Measurements from ENCODE around the gene TCF12.

Gene TCF12

DNA sequence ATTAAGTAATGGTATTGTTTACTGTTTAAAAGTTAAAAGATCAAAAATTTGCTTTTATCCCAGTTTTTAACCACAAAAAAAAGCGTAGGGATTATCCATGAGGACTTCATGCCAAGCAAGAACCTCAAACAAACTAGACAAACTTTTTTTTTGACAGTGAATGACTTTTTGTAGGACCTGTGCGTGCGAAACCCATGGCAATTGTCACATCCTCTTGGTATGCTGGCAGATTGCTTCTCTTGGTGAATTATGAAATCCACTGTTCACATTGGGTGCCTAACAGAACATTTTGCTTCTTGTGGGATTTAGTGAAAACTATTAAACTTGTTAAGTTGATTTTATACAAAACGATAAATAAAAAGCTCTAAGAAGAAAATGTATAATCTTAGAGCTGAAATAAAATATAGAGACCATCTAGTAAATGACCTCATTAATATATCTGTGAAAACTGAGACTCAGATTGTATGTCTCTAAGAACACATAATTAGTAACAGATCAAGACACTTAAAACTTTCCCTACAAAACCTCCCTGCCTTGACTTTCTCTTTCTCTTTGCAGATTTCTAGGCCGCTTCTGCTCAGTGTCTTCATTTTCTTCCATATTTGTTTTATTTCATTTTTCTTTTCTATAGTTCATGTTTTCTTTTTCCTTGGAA is 370.6 kb downstream of the TCF12 start:
- peaks cover 5% of the 10 kb centered on the region for H3K36me3 ChIP-seq (ENCODE audit: control insufficient read depth, insufficient read depth, low read length)
- H3K9ac ChIP-seq (ENCODE audit: low read depth, low read length): no peak overlapping the region
- H3K4me3 ChIP-seq (ENCODE audit: low read depth, low read length): no peak overlapping the region
- no peaks in the 10 kb centered on the region for H3K27me3 ChIP-seq (ENCODE audit: control insufficient read depth, insufficient read depth, low read length)
- no peaks in the 10 kb centered on the region for H3K9me3 ChIP-seq (ENCODE audit: control insufficient read depth, insufficient read depth, low read length)
- peaks cover 3% of the 10 kb centered on the region for H3K4me1 ChIP-seq (ENCODE audit: control insufficient read depth, insufficient read depth, low read length)

DNA sequence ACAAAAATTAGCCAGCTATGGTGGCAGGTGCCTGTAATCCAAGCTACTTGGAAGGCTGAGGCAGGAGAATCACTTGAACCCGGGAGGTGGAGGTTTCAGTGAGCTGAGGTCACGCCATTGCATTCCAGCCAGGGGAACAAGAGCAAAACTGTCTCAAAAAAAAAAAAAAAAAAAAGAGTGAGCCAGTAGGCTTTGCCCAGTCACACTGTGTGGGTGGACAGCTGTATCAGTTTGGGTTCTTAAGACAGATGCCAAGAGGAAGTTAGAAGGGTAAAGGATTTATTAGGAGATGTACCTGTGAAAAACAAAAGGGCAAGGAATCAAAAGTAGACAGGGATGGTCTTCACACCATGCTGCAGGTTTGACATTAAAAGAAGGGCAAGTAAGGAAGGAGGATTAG is 371.7 kb downstream of the TCF12 start:
- Histone ChIP-seq H3K9me3 (ENCODE audit: control insufficient read depth, insufficient read depth, low read length) (no peaks in the 10 kb centered on the region), H3K27me3 (ENCODE audit: control insufficient read depth, insufficient read depth, low read length) (no peaks in the 10 kb centered on the region), H3K4me1 (ENCODE audit: control insufficient read depth, insufficient read depth, low read length) (peaks cover 3% of the 10 kb centered on the region), H3K36me3 (ENCODE audit: control insufficient read depth, insufficient read depth, low read length) (peaks cover 5% of the 10 kb centered on the region), H3K4me3 (ENCODE audit: low read depth, low read length) (no peak overlapping the region), H3K9ac (ENCODE audit: low read depth, low read length) (no peak overlapping the region)

DNA sequence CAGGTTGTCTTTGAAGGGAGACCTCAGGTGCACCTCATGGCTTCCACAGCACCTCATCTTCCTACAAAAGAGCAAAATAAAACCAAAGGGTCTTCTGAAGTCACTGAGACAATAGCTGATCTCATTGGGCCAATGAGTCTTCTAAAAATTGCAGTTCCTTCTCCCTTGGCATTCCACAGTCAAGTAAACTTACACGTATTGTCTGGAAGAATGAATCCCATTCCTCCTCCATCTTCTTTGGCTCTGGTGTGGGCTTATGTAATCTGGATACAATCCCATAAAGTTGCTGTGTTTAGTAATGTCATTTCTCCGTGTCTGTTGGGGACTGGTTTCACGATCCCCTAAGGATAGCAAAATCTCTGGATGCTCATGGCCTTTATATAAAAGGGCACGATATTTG is 372.4 kb downstream of the TCF12 start:
- Histone ChIP-seq H3K9ac (ENCODE audit: low read depth, low read length) (no peak overlapping the region), H3K4me3 (ENCODE audit: low read depth, low read length) (no peak overlapping the region), H3K9me3 (ENCODE audit: control insufficient read depth, insufficient read depth, low read length) (no peaks in the 10 kb centered on the region), H3K36me3 (ENCODE audit: control insufficient read depth, insufficient read depth, low read length) (peaks cover 4% of the 10 kb centered on the region), H3K27me3 (ENCODE audit: control insufficient read depth, insufficient read depth, low read length) (no peaks in the 10 kb centered on the region), H3K4me1 (ENCODE audit: control insufficient read depth, insufficient read depth, low read length) (peaks cover 3% of the 10 kb centered on the region)

DNA sequence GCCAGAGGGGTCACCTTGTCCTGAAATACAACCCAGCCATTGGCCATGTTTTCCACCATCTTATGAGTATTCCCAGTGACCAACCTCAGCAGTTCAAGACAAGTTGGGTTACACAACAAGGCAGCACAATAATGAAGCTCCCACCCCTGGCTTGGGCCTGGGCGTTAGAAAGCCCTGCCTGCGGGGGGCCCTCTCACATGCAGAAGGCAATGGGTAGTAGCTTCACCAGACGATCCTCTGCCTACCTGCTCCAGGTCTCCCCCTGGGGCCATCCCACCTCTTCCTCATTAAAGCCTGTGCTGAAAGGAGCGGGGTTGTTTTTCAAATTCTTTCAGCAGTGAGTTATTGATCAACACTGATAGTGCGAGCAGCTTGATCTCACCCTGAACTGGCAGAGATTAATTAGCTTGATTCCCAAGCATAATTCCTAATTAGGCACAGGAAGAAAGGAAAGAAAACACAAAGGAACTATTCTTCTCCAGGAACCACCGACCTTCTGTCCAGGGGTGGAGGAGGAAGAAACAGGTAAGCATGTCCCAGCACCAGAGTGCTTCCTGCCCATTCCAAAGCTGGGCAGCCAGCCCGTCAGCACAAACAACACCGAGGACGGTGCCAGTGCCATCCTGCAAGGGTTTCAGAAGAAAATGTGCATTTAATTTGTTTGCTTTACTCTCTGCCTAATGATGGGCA is 378.2 kb downstream of the TCF12 start:
- no peak overlapping the region for H3K9ac ChIP-seq (ENCODE audit: low read depth, low read length)
- no peaks in the 10 kb centered on the region for H3K9me3 ChIP-seq (ENCODE audit: control insufficient read depth, insufficient read depth, low read length)
- no peaks in the 10 kb centered on the region for H3K27me3 ChIP-seq (ENCODE audit: control insufficient read depth, insufficient read depth, low read length)
- H3K4me3 ChIP-seq (ENCODE audit: low read depth, low read length): no peak overlapping the region
- no peaks in the 10 kb centered on the region for H3K36me3 ChIP-seq (ENCODE audit: control insufficient read depth, insufficient read depth, low read length)
- H3K4me1 ChIP-seq (ENCODE audit: control insufficient read depth, insufficient read depth, low read length): peaks cover 4% of the 10 kb centered on the region

DNA sequence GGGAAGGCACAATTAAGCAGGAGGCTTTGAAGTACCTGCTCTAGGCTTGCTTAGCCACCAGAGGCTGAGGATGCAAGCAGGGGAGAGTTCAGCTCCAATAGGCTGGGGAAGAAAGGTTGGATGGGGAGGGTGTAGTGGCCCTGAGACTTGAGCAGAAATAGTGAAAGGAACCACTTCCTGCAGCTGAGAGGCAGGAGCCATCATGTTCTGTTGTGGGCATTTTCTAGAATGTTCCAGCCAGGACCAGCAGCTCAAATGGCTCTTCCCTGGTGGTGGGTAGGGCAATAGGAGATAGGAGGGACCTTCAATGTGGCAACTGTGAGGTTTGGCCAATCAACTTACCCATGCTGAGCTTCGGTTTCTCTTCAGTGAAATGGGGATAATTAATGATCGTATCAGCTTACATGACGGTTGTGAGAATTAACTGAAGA is 378.7 kb downstream of the TCF12 start:
- Histone ChIP-seq H3K9ac (ENCODE audit: low read depth, low read length) (no peak overlapping the region), H3K9me3 (ENCODE audit: control insufficient read depth, insufficient read depth, low read length) (no peaks in the 10 kb centered on the region), H3K4me1 (ENCODE audit: control insufficient read depth, insufficient read depth, low read length) (peaks cover 4% of the 10 kb centered on the region), H3K4me3 (ENCODE audit: low read depth, low read length) (no peak overlapping the region), H3K36me3 (ENCODE audit: control insufficient read depth, insufficient read depth, low read length) (no peaks in the 10 kb centered on the region), H3K27me3 (ENCODE audit: control insufficient read depth, insufficient read depth, low read length) (no peaks in the 10 kb centered on the region)

DNA sequence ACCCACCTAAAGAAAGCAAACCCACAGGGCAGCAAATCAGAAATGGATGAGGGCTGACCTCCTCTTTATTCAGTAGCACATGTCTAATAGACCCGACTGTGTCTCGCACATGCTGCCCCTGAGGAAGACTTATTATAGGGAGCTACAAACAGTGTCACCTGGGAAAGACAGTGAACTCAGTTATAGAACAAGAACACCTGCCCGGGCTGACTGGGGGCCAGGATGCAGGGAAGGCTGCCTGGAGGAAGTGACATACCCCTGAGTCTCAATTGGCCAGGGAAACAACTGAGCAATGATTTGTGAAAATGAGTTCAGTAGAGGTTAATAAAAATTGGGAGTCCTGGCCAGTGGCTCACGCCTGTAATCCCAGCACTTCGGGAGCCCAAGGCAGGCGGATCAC is 379.2 kb downstream of the TCF12 start:
- Histone ChIP-seq H3K27me3 (ENCODE audit: control insufficient read depth, insufficient read depth, low read length) (no peaks in the 10 kb centered on the region), H3K9ac (ENCODE audit: low read depth, low read length) (no peak overlapping the region), H3K4me3 (ENCODE audit: low read depth, low read length) (no peak overlapping the region), H3K36me3 (ENCODE audit: control insufficient read depth, insufficient read depth, low read length) (no peaks in the 10 kb centered on the region), H3K9me3 (ENCODE audit: control insufficient read depth, insufficient read depth, low read length) (no peaks in the 10 kb centered on the region), H3K4me1 (ENCODE audit: control insufficient read depth, insufficient read depth, low read length) (peaks cover 4% of the 10 kb centered on the region)

DNA sequence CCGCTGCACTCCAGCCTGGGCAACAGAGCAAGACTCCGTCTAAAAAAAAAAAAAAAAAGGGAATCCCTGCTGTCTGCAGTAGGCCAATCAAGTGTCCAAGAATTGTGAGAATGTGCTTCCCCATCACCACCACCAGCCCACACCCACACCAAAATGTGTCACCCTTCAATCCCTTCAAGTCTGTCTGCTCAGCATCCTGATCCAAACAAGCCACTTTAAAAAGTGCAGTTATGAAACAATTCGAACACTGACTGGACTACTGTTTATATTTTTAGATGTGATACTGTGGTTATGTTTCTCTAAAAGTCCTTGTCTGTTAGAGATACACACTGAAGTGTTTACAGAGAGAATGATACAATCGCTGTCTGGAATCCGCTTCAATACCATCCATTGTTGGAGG is 379.8 kb downstream of the TCF12 start:
- Histone ChIP-seq H3K9me3 (ENCODE audit: control insufficient read depth, insufficient read depth, low read length) (no peaks in the 10 kb centered on the region), H3K4me3 (ENCODE audit: low read depth, low read length) (no peak overlapping the region), H3K36me3 (ENCODE audit: control insufficient read depth, insufficient read depth, low read length) (no peaks in the 10 kb centered on the region), H3K9ac (ENCODE audit: low read depth, low read length) (no peak overlapping the region), H3K27me3 (ENCODE audit: control insufficient read depth, insufficient read depth, low read length) (no peaks in the 10 kb centered on the region), H3K4me1 (ENCODE audit: control insufficient read depth, insufficient read depth, low read length) (peaks cover 8% of the 10 kb centered on the region)

DNA sequence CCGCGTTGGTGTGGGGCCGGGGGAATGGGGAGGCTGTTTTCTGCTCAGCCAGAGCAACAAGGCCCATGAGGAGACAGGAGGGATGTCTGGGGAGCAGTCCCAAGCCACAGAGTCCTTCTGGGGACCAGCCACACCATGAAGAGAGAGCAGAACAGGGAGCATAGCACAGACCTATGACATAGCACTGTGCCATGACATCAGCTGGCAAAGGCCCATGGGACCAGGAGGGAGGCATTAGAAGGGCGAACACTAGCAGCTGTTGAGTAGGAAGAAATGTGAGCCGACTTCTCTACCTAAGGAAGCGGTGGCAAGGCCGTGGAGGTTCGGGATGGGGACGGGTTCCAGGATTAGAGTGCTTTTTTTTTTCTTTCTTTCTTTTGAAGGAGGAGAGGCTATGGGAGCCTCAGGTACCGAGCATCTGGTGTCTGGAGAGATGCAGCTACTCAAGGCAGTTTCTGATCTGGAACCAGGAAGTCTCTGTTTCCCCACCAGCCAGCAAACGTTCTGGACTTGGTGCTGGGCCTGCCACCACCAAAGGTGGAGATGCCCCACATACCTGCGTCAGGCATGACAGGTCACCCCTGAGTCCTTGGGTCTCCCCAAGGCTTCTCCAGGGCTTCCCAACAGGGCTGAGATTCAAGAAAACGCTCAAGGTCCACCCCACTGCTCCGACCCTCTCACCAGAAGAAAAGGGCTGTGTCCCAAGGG is 380.6 kb downstream of the TCF12 start:
- H3K27me3 ChIP-seq (ENCODE audit: control insufficient read depth, insufficient read depth, low read length): no peaks in the 10 kb centered on the region
- H3K36me3 ChIP-seq (ENCODE audit: control insufficient read depth, insufficient read depth, low read length): no peaks in the 10 kb centered on the region
- H3K4me3 ChIP-seq (ENCODE audit: low read depth, low read length): no peak overlapping the region
- no peak overlapping the region for H3K9ac ChIP-seq (ENCODE audit: low read depth, low read length)
- peaks cover 8% of the 10 kb centered on the region for H3K4me1 ChIP-seq (ENCODE audit: control insufficient read depth, insufficient read depth, low read length)
- no peaks in the 10 kb centered on the region for H3K9me3 ChIP-seq (ENCODE audit: control insufficient read depth, insufficient read depth, low read length)

DNA sequence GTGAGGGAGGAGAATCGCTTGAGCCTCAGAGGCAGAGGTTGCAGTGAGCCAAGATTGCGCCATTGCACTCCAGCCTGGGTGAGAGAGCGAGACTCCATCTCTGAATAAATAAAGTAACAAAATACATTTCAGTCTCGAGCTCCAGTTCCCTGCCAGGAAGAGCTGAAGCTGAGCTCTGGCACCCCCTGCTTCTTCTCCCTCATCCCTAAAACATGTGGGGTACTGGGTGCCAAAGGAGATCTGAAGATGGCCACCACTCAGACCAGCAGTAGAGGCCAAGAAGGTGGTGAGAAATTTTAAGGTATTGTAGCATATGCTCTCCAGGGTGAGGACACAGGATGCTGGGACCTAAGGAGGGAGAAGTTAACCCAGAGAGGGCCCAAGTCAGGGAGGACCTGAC is 382.9 kb downstream of the TCF12 start:
- Histone ChIP-seq H3K9ac (ENCODE audit: low read depth, low read length) (no peak overlapping the region), H3K36me3 (ENCODE audit: control insufficient read depth, insufficient read depth, low read length) (no peaks in the 10 kb centered on the region), H3K27me3 (ENCODE audit: control insufficient read depth, insufficient read depth, low read length) (no peaks in the 10 kb centered on the region), H3K4me1 (ENCODE audit: control insufficient read depth, insufficient read depth, low read length) (peaks cover 8% of the 10 kb centered on the region), H3K9me3 (ENCODE audit: control insufficient read depth, insufficient read depth, low read length) (no peaks in the 10 kb centered on the region), H3K4me3 (ENCODE audit: low read depth, low read length) (no peak overlapping the region)

DNA sequence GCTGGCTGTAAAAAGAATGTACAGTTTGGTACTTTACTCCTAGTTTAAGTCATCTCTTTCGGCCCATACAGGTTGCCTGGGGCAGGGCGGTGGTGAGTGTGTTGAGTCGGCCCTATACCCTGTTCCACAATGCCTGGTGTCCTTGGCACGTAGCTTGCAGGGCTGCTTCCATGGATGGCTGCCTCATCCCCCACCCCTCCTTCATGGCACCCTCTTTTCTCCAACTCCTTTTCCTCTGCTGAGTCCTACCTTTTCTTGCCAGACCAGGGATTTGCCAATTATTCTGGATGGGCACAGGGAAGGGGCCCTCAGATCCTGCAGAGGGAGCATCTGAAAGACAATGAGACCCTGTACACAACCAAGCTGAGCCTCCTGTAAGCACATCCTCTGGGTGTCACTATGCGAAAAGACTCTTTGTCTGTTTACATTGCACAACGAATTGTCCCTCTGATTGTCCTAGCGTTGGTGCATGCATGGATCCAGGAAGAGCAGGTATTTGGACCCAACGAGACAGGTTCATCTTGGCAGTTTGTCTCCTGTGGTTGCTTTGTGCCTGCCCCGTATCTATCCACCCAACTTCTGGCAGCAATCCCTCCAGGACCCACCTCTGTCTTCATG is 384.3 kb downstream of the TCF12 start:
- Histone ChIP-seq H3K4me1 (ENCODE audit: control insufficient read depth, insufficient read depth, low read length) (peaks cover 8% of the 10 kb centered on the region), H3K4me3 (ENCODE audit: low read depth, low read length) (no peak overlapping the region), H3K27me3 (ENCODE audit: control insufficient read depth, insufficient read depth, low read length) (no peaks in the 10 kb centered on the region), H3K9ac (ENCODE audit: low read depth, low read length) (no peak overlapping the region), H3K36me3 (ENCODE audit: control insufficient read depth, insufficient read depth, low read length) (no peaks in the 10 kb centered on the region), H3K9me3 (ENCODE audit: control insufficient read depth, insufficient read depth, low read length) (no peaks in the 10 kb centered on the region)

DNA sequence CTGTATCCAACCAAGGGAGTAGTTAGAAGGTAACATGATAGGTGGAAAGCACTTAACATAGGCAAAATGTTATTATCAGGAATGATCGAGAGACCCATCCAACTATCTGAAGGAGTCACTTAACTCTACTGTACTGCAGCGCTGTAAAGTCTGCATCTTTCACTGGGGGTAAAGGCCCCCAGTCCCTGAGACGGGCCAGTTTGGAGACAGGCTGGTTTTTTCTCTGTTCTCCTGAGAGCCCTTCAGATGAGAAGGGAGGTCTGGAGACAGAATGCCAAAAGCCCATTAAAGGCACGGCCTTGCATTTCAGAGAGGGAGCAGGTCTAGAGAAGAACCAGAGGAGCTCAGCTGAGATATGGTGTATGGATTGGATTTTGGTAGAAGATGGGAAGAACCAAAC is 386.6 kb downstream of the TCF12 start:
- Histone ChIP-seq H3K27me3 (ENCODE audit: control insufficient read depth, insufficient read depth, low read length) (no peaks in the 10 kb centered on the region), H3K4me1 (ENCODE audit: control insufficient read depth, insufficient read depth, low read length) (peaks cover 4% of the 10 kb centered on the region), H3K9me3 (ENCODE audit: control insufficient read depth, insufficient read depth, low read length) (no peaks in the 10 kb centered on the region), H3K36me3 (ENCODE audit: control insufficient read depth, insufficient read depth, low read length) (no peaks in the 10 kb centered on the region), H3K4me3 (ENCODE audit: low read depth, low read length) (no peak overlapping the region), H3K9ac (ENCODE audit: low read depth, low read length) (no peak overlapping the region)
